Stomach (tissue), 4 donors: ENCODE data around the gene SARS1.
A peak's percentile ranks its signal among the peaks of the same experiment; 100 is the strongest.

Experiments
- CTCF ChIP-seq, 7 experiments: fragments of 450-650 bp in 4 of 7; fragments of 200-600 bp in 3 of 7; sonication (generic) in 3 of 7; IDR thresholded peaks; one replicate each; pipeline ENCODE4 v1.5.1; 2016 to 2019; ENCODE audit warnings: antibody characterized with exemption in 7 of 7, control low read depth in 2 of 7, mild to moderate bottlenecking in 1 of 7
- EP300 ChIP-seq: sonication (generic); formaldehyde crosslinking; IDR thresholded peaks from one replicate; pipeline ENCODE4 v1.6.1; 2017; ENCODE audit warnings: antibody characterized with exemption
- POLR2A ChIP-seq, 4 donors: fragments of 450-650 bp; IDR thresholded peaks; one replicate each; pipeline ENCODE4 v1.6.1; 2016; ENCODE audit warnings: antibody characterized with exemption in 4 of 4, control low read depth in 2 of 4, mild to moderate bottlenecking in 1 of 4, moderate library complexity in 1 of 4
- POLR2AphosphoS5 ChIP-seq, 3 donors: sonication (generic); formaldehyde crosslinking; IDR thresholded peaks; one replicate each; pipeline ENCODE4 v1.6.1; 2016; ENCODE audit warnings: antibody characterized with exemption in 3 of 3

- TF ChIP-seq EP300: no peak
- no peak for TF ChIP-seq CTCF (IDR thresholded peaks at IDR 0.05)
- peak in 1 of 3 donors; percentile 31 for TF ChIP-seq POLR2AphosphoS5 (IDR thresholded peaks at IDR 0.05)
- TF ChIP-seq POLR2A (IDR thresholded peaks at IDR 0.05): no peak
Observed at GRCh38 chr1:109240158-109241152, 26.7 kb downstream of the SARS1 start.
